Ramos (cell line): ENCODE measurements around the gene DMKN.
"Not testable (repeated sequence)": the region's sequence is repeated elsewhere in the genome, so short reads cannot be mapped to it uniquely, and the experiment has no call there.

Experiments
- in situ Hi-C: fragments of 300-500 bp; cut with MboI; formaldehyde crosslinking; loops from one replicate; pipeline ENCODE4 v1.14.3; 2022; ENCODE audit warnings: low sequenced_read_pairs; ENCODE audit not compliant: unreplicated experiment

Gene DMKN

DNA sequence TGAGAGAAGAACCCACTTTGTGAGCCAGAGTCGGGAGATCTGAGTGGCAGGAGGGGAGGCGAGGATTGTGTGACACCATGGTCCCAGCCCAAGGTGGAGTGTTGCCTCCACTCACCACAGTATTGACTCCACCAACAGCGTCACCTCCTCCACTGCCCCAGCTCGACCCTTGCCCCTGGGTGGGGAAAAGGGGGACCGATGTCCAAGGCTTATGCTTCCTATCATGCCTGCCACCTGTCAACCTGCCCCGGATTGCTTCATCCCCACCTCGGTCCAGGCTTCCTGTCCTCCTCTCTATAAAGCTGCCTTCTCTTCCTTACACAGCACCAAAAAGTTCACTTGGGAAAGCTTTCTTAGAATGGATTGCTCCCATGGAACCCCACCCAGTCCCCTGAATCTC is 7.4 kb downstream of the DMKN start:
- in situ Hi-C loops = no loop called here

DNA sequence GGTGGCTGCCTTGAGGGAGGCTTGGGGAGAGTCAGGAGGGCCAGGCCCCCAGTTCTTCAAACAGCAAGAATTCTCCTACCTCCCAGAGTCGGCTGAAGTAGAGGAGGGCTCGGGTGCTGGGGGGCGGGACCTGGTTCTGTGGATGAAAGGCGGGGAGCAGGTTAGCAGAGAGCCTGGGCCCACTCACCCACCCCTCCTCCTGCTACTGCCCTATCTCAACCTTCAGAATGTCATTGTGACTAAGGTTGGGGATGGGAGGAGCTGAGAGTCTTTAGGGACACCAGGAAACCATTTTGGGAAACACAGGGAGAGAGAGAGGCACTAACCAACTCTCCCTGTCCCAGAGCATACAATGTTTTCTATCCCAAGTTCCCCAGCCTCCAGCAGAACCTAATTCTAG is 10.7 kb downstream of the DMKN start:
- in situ Hi-C loops = no loop called here

DNA sequence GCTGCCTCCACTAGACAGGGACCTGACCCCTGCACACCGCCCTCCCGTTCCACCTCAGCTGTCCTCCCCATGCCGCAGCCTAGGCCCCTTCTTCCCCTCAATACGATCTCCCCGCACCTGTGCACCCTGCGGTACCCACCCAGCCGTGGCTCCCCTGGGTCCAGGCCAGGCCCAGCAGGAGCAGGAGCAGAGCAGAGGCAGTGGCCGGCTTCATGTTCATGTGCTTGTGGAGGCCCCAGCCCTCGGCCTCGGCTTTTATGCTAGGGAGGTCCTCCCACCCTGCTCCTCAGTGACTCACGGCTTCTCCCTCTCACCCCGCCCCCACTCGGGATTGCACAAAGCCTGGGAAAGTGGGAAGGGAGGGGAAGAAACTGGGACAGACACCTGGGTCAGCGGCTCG is 11.8 kb downstream of the DMKN start:
- in situ Hi-C loops = no loop called here

DNA sequence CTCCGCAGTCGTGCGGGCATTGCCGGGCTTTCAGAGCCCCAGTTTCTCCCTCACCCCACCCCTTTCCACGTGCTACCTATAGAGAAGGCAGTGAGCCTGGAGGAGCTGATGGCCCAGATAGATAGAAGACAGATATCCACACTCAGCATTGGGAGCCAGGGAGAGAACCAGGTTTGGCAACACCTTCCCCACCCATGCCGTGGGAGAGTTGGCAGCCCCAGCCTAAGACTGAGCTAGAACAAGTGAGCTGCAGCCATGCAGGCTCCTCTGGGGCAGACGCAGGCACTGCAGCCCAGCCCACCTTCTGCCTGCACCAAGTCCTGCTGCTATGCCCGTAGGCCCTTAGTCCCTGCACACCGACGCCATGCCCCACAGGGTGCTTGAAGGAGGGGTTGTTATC is 12.8 kb downstream of the DMKN start:
- in situ Hi-C loops = no loop called here

DNA sequence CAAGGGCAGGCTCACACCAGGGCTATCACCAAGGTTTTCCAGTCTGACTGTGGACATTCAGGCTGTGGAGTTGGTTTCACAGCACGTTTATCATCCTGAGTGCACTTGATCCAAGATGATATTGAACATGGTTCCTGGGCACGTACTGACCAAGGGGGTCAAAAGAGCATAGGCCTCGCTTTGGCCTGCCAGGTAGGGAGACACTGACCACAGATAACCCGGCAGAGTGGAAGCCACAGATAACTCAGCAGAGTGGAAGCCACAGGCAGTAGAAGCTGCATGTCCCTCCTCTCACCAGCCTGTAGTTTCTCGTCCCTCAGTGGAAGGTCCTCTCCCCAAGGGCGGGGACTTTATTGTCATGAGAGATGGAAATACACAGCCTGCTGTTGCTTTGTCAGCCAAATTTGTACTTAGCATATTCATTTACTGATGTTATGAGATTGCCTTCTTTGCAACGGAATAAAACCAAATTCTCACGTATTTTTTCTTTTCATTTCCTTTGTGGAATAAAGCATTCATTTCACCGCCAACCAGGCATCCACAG is 14.4 kb downstream of the DMKN start:
- in situ Hi-C loops = no loop called here

DNA sequence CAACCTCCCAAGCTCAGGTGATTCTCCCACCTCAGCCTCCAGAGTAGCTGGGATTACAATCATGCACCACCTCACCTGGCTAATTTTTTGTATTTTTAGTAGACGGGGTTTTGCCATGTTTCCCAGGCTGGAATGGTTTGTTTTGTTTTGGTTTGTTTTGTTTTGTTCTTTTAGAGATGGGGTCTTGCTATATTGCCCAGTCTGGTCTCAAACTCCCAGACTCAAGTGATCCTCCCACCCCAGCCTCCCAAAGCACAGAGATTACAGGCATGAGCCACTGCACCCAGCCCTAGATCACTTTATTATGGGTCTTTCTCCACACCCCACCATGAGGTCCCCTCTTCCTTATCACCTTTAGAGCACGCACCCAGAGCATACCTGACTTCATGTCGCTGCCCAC is 15.2 kb downstream of the DMKN start:
- in situ Hi-C loops = no loop called here

DNA sequence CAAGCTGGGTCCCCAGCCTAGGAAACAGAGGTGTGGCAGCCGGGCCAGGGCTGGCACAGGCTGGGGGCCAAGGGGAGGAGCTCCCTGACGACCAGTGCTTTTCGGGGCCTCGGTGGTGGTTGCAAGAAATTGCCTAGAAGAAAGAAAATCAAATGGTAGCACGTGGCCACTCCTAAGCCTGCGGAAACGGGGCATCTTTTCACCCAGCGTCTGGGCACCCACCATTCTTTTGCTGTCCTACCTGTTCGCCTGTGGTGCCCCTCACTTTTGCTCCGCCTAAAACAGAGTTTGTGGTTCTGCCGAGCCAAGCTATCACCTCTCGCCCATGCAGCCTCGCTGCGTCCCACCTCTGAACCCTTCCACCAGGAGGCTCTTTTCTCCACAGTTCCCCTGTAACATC is 16.0 kb downstream of the DMKN start:
- in situ Hi-C loops = no loop called here

DNA sequence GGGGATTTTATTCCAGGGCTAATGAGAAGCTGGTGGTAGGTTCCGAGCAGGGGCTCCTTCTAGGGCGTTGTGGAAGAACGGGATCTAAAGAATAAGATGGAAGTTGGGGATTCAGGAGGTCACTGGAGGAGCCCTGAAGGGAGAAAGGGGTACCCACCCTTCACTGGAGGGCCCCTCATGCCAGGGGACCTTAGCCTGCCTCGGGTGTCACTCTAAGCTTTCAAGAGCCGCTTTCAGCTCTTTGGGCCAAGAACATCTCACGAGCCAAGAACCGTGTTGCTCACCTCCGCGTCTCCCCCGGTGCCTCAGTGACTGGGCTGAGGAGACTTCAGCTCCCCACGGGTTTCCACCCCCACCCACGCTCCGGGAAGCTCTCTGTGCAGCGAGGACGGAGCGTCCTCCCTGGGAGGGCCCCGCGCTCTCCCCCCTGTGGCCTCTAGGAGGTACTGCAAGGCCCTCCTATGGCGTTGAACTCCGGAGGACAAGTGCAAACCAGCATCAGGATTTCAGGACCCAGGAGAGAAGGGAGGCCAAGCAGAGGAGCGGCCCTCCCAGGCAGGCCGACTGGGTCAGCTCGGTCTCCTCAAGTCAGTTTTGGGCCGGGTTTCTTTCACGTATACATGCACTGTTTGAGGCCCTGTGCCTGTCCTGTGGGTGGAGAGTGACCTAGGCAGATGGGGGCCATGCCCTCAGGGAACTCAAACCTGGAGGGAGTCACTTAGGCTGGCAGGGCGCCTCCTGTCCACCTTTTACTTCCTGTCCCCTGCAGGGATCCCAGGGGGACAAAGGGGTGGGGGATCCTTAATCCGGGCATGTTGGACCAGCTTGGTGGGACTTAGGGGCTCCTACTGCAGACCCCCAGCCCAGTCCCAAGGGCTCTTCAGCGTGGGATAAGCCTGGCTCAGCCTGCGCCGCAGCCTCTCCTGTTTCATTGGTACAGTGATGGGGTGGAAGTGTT is 18.1 kb downstream of the DMKN start:
- in situ Hi-C loops = no loop called here

DNA sequence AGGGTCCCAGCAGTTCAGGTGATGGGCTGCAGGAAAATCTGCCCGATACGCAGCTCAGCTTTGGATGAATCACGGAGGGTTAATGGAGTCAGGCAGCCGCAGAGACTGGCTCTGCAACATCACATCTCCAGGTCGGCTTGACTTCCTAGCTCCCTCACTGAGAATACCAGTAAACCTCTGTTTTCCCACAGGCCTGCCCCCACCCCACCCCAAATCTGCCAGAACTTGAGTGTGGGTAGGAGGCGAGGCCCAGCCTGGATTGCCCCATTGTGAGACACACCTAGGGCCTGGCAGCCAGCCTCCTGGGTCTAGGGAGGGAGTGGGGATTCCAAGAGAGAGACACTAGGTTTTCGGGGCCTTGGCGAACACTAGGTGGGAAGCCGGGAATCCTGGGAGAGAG is 19.5 kb downstream of the DMKN start:
- in situ Hi-C loops = no loop called here

DNA sequence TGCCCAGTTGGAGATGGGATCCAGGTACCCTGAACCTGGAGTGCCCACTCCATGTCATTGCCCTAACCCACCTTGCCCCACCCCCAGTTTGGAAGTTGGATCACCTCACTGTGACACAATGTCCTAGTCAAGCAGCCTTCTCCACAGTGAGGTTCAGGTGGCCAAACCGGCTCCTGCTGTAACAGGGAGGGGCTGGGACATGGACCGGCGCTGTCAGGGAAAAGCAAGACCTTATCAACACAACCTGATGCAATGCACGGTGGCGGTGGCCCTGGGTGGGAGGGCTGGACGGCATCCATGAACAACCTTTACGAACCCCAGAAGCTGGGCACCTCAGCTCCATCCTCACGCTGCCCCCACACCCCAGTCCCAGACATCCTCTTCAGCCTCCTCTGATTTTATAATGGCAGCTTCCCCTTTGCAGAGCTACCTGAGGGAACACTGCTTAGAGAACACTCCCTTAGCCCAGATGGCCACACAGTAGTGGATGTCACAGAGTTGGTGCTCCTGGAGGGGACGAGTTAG is 21.6 kb downstream of the DMKN start:
- in situ Hi-C loops = no loop called here

DNA sequence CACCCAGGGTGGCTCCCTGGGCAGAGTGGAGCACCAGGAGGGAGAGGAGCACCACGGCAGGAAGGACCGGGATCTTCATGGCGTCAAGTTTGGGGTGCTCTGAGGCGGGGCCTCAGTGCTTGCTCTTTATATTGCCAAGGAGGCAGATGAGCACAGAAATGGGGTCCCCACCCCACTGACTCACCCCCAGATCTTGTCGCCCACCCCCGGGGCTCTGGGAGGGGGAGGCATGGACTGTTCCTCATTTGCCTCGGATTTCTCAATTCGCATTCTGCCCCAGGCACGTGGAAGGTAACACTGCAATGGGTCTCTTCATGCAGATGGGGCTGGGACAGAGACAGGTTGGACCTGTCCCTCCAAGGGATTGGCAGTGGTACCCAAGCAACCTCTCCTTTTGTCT is 23.1 kb downstream of the DMKN start, which contains the start of gene KRTDAP:
Gene KRTDAP (minus strand): TSS at position 101 of the 400 bp plus-strand sequence. CDS start 22 bp downstream, at position 79.
- in situ Hi-C loops = no loop called here

DNA sequence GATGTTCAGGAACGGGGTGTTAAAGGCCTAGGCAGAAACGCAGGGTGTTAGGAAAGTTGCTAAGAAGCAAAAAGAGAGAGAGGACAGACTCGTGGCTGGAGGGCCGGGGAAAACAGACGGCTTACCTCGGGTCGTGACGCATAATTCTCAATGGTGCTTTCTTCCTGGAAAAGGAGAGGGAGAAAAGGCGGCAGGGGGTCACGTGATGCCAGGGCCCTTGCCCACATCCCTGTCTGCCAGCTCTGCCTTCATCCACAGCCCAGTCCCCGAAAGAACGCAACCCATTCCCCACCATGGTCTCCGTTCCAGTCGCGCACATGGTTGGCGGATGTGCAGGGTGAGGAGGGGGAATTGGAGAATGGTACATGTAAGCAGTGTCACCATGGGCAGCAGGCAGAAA is 24.8 kb downstream of the DMKN start:
- in situ Hi-C loops = no loop called here

DNA sequence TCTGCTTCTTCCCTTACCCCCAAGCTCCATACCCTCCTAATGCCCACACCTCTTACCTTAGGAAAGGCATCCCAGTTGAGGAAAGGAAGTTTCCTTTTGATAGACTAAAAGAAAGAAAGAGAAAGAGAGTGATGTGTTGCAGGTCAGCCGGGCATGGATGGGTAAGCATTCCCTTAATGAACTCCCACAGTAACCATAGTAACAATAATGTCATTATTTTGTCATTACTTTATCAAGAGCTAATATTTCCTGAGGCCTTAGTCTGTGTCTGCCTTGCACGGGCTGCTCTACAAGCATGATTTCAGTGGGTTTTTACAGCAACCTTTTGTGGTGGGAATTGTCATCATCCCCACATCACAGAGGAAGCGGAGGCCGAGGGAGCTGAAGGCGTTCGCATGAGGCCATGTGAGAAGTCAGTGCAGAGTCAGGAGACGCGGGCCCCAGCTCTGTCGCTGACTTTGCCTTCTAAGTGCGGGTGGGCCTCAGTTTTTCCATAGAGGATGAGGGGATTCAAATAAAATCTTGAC is 25.7 kb downstream of the DMKN start:
- in situ Hi-C loops = no loop called here

DNA sequence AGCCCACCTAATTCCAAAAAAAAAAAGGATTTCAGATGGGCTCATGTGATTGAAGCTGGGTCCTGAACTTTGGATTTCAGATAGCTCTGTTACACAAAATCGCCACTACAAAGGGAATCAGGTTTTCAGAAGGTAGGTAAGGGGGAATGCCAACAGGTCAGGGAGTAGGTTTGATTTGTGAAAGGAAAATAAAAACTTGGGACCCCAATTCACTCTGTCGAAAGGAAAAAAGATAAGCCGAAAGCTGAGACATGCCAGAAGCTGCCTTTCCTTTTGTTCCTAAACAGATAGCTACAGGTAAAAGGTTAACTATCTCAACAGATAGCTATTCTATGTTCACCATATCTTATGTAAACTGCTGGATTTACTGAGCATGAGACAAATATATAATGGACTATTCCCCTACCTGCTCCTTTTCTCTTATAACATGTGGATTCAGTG is 27.2 kb downstream of the DMKN start:
- in situ Hi-C loops = no loop called here

DNA sequence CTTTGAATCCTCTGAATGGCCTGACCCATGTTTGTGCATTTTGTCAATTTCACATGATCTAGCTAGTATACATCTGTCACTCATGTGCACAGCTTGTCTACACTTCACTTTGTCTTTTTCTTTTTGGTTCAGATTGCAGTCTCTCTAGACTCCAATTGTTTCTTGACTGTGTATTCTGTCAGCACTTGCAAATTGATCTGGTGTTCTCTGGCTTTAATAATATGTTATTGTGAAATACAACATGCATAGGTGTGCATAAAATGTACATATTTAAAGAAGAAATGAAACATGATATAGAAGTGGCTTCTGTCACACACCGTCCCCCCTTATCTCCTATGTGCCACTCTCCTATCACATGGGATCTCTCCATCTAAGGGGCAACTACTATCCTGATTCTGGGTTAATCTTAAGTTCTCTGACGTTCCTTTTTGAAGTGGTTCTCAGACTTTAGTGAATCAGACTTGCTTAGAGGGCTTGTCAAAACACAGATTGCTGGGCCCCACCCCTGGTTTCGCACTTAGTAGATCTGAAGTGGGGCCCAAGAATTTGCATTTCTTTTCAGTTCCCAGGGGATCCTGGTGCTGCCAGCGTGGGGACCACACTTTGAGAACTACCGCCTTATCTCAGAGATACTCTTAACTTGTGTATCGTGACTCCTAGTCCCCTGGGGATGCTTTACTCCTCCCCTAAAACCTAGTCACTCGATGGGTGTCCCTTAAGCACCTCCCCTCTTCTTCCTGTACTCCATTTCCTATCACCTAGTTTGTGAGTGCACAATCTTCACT is 29.0 kb downstream of the DMKN start:
- in situ Hi-C loops = no loop called here

DNA sequence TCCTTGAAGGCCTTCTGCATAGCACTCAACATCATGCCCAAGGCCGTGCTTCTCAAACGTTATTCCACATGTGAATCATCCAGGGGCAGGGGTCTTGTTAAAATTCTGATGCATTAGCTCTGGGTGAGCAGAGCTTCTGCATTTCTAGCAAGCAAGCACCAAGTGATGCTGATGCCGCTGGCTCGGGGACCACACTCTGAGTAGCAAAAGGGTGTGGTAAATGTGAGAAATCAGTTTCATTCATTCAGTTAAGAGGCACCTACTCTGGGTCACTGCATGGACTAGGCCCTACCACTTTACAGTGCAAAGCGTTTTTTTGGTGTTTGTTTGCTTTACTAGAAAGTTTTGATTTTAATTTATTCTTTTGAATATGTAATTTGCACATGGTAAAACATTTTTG is 30.4 kb downstream of the DMKN start:
- in situ Hi-C loops = no loop called here

DNA sequence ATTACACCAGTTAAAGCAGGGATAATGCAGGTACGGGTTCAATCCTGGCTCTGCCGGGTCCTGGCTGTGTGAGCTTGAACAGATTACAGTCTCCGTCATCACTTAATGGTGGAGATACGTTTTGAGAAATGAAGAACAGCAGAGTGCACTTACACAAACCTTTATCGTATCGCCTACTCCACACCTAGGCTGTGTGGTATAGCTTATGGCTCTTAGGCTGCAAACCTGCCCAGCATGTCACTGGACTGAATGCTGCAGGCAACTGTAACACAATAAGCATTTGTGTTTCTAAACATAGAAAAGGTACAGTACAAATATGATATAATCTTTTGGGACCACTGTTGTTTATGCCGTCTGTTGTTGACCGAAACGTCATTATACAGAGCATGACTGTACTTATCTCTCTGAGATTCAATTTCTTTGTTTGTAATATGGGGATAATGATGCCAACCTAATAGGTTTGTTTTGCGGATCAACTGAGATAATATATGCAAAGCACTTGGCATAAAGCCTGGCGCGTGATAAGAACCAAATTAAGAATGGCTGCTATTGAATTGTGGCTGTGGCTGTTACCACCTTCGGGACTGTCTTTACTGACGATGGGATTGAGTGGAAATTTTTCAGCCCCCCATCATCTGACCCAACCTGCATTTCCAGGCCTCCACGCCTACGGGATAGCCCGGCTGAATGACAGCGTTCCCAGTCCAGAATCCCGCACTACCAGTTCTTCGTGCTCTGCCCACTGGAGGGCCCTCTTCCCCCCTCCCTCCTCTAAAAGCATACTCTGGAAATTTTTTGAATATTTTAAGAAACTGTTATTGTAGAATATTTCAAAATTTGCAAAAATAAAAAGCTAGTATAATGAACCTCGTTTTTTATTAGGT is 34.4 kb downstream of the DMKN start:
- in situ Hi-C loops = no loop called here

DNA sequence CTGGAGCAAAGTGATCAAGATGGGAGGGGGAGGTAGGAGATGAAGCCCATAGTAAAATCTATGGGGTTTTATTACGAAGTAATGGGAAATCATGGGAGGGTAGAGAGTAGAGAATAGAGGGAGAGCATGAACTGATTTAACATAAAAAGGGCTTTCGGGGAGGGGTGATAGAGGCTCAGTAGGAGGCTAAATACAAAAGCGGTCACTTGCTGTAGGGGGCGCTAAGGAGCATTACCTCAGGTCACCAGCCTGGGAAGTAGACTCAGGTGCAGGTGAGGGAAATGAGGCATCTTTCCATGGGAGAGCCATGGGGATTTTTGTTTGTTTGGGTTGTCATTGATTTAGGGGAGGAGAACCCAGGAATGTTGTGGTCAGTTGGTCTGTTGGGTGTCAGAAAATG is 37.3 kb downstream of the DMKN start:
- in situ Hi-C loops = no loop called here

DNA sequence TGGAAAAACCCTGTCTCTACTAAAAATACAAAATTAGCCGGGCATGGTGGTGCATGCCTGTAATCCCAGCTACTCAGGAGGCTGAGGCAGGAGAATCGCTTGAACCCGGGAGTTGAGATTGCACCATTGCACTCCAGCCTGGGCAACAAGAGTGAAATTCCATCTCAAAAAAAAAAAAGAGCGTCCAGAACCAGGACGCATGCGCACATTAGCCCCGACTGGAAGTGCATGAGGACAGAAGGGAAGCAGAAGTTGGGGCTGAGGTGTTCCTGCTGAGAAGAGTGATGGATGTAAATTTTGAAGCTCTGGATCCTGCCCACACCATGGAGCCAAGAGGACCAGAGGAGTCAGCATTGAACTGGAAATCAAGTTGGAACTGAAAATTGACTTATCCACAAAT is 38.9 kb downstream of the DMKN start:
- in situ Hi-C loops = not testable (repeated sequence)

DNA sequence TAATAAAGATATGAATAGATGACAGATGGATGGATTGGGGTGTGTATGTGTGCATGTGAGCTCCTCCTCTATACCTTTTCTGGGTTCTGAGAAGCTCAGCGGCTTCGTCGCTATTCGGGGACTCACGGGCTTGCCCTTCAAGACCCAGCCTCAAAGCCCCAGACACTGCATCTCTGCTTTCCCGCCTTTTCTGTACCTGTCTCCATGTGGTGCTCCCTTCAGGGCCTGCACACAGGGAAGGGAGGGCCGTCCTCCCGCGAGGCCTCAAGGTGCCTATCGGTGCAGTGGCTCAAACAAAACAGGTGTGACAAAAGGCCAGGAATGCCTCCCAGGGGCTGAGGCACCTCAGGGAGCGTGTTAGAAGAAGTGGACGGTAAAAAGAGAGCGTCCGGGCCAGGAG is 39.3 kb downstream of the DMKN start:
- in situ Hi-C loops = no loop called here
